GM21717 (cell line): ENCODE data around the gene FKBP14.
"Not testable (repeated sequence)": the region's sequence is repeated elsewhere in the genome, so short reads cannot be mapped to it uniquely, and the experiment has no call there.

Source experiments
- ATAC-seq: cut with Tn5 transposase; IDR thresholded peaks from one replicate; pipeline ENCODE4 v1.9.1; 2021; ENCODE audit warnings: mild to moderate bottlenecking, moderate library complexity; ENCODE audit not compliant: unreplicated experiment

Gene FKBP14

GRCh38 chr7:30026229-30027064, at the start of gene FKBP14:
FKBP14 (minus strand) TSS chr7:30026702; CDS start chr7:30026508, 194 bp downstream.
- ATAC-seq = peak; percentile 79

- no peak for ATAC-seq
These were observed 48.0 kb upstream of the FKBP14 start for GRCh38 chr7:30074422-30075030.

GRCh38 chr7:30072735-30073134, 46.2 kb upstream of the FKBP14 start:
- no peak for ATAC-seq

- no peak for ATAC-seq
These were observed 43.5 kb upstream of the FKBP14 start for GRCh38 chr7:30070052-30070451.

GRCh38 chr7:30069096-30069867, 42.8 kb upstream of the FKBP14 start:
- no peak for ATAC-seq

- no peak for ATAC-seq
These were observed 41.6 kb upstream of the FKBP14 start for GRCh38 chr7:30068117-30068516.

- ATAC-seq = no peak
These were observed 40.2 kb upstream of the FKBP14 start for GRCh38 chr7:30066687-30067086.

- ATAC-seq = no peak
These were observed 39.2 kb upstream of the FKBP14 start for GRCh38 chr7:30065746-30066145.

- no peak for ATAC-seq
These were observed 36.1 kb upstream of the FKBP14 start for GRCh38 chr7:30062587-30062986.

- ATAC-seq = not testable (repeated sequence)
These were observed 35.3 kb upstream of the FKBP14 start for GRCh38 chr7:30061786-30062185.

GRCh38 chr7:30057741-30058140, 31.2 kb upstream of the FKBP14 start:
- ATAC-seq = no peak

- no peak for ATAC-seq
These were observed 26.6 kb upstream of the FKBP14 start for GRCh38 chr7:30053068-30053467.

- no peak for ATAC-seq
These were observed 22.7 kb upstream of the FKBP14 start for GRCh38 chr7:30049173-30049572.

GRCh38 chr7:30048582-30048981, 22.1 kb upstream of the FKBP14 start:
- ATAC-seq = no peak

- ATAC-seq = no peak
These were observed 20.6 kb upstream of the FKBP14 start for GRCh38 chr7:30047124-30047523.

- no peak for ATAC-seq
These were observed 19.7 kb upstream of the FKBP14 start for GRCh38 chr7:30046127-30046770.

GRCh38 chr7:30041526-30042269, 15.2 kb upstream of the FKBP14 start:
- no peak for ATAC-seq

GRCh38 chr7:30040938-30041337, 14.4 kb upstream of the FKBP14 start:
- no peak for ATAC-seq

GRCh38 chr7:30038196-30038980, 11.9 kb upstream of the FKBP14 start:
- ATAC-seq = no peak

- no peak for ATAC-seq
These were observed 9.7 kb upstream of the FKBP14 start for GRCh38 chr7:30036220-30036619.
